GM12801 (cell line): ENCODE measurements around the gene CHRNG.

ENCODE experiments used
- CTCF ChIP-seq: IDR thresholded peaks from one replicate; pipeline ENCODE4 v1.5.1; 2011; ENCODE audit warnings: control low read depth; ENCODE audit not compliant: insufficient read length; ENCODE audit errors: extremely low read depth

CHRNG gene

GRCh38 chr2:232580648-232580981, 41.1 kb downstream of the CHRNG start:
- TF ChIP-seq CTCF = no peak

- no peak for TF ChIP-seq CTCF
Observed at GRCh38 chr2:232581725-232582124, 42.2 kb downstream of the CHRNG start.

- no peak for TF ChIP-seq CTCF
Observed at GRCh38 chr2:232584238-232584637, 44.7 kb downstream of the CHRNG start.

DNA sequence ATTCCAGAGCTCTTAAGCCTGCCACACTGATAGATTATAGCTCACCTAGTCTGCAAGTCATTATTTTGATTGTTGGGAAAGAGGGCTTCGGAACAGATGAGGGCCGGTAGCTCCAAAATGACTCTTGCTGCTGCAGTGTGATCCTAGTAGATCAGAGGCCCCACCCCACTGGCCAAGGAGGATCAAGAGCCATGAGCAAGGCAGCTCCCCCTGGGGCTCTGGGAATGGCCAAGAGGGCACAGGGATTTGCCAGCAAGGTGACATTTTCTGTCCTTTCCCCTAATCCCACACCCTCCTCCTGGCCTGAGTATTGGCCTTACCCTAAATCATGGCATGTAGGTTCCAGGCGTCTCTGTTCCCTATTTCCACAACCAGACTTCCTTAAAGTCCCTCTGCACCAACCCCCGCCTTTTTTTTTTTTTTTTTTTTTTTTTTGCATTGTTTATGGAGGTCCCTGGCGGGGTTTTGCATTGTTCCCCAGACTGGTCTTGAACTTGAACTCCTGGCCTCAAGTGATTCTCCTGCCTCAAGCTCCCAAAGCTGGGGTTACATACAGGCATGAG, 47.5 kb downstream of the CHRNG start:
- TF ChIP-seq CTCF = no peak

- no peak for TF ChIP-seq CTCF
Observed at GRCh38 chr2:232587512-232587911, 48.0 kb downstream of the CHRNG start.

DNA sequence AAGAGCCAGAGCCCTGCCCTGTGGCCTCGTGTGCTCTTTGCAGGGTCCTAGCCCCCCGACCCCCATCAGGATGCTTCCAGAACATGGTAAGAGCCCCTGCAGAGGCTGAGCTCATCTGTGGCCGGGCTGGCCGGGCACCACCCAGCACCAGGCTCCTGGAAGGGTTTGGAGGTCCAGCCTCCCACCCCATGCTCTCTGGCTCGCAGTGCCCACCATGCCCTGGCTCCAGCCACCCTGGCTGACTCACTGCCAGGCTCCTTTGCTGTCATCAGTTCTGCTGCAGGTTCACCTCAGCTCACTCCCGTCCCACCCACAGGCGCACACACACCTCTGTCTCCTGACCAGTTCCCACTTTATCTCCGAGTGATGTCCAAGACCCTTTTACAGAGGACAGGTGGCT, 48.5 kb downstream of the CHRNG start:
- no peak for TF ChIP-seq CTCF

DNA sequence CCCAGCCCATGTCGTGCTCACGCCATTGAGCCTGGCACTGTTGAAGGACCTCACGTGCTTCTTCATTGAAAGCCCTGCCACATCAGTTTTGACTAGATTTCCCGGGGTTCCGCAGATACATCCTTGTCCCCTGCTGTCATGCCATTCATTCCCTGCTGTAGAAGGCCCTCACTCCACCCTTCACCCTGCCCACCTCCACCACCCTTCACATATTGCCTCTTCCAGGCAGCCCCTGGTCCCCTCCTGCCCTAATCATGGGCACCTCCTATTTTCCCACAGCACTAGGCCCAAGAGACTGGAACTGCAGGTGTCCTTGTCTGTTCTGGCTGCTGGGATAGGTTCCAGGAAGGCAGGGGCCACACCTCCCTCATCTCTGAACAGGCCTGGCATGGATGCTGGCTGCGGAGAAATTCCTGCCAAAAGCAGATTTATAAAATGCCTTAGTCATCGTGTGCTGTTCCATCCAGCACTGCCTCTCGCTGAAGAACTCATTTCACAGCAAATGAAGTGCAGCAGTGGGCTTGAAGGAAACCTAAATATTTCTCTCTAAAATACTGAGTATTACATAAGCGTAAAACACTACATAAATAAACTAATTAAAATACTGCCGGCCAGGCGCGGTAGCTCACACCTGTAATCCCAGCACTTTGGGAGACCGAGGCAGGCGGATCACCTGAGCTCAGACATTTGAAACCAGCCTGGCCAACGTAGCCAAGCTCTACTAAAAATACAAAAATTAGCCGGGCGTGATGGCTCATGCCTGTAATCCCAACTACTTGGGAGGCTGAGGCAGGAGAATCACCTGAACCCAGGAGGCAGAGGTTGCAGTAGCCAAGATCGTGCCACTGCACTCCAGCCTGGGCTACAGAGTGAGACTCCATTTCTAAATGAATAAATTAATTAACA, 49.4 kb downstream of the CHRNG start:
- no peak for TF ChIP-seq CTCF
